ENCODE results near the gene ANO7. TPM values are rescaled to one million over a fixed set of nuclear protein-coding genes. Genes with fewer than 3 reads are reported as not detected.

The ANO7 gene
- total RNA-seq, 2 experiments from 2014 or later = 0.14 to 0.25 TPM

- no peak for ATAC-seq (ENCODE audit: poor library complexity)
- no peak for DNase-seq
- H3K36me3 ChIP-seq (ENCODE audit: insufficient read depth, low read length) = peaks cover 14% of the 10 kb centered on the region
- intact Hi-C loops (cut with DNase I, micrococcal nuclease) = no loop called here
- peaks cover 5% of the 10 kb centered on the region for H3K36me3 Mint-ChIP-seq (ENCODE audit: low read depth)
- H3K9me3 Mint-ChIP-seq = no peaks in the 10 kb centered on the region
- H3K4me3 ChIP-seq (ENCODE audit: low read length) = no peak overlapping the region
- no peak overlapping the region for H3K27ac ChIP-seq (ENCODE audit: low read depth in 1 of 2, low read length in 2 of 2)
- H3K27me3 Mint-ChIP-seq = no peaks in the 10 kb centered on the region
- H3K27me3 ChIP-seq (ENCODE audit: control insufficient read depth in 1 of 2, insufficient read depth in 2 of 2, low read length in 2 of 2) = no peaks in the 10 kb centered on the region
- ChIA-PET POLR2A (no interaction called here), CTCF (no interaction called here)
- no peak overlapping the region for H3K27ac Mint-ChIP-seq
- no peaks in the 10 kb centered on the region for H3K4me1 ChIP-seq (ENCODE audit: insufficient read depth, low read length)
- H3K4me3 Mint-ChIP-seq = no peak overlapping the region
- no peaks in the 10 kb centered on the region for H3K4me1 Mint-ChIP-seq (ENCODE audit: low read depth)
- H3K9me3 ChIP-seq (ENCODE audit: control insufficient read depth in 1 of 2, insufficient read depth in 1 of 2, low read length in 2 of 2) = no peaks in the 10 kb centered on the region
- TF ChIP-seq, protein P1, sequence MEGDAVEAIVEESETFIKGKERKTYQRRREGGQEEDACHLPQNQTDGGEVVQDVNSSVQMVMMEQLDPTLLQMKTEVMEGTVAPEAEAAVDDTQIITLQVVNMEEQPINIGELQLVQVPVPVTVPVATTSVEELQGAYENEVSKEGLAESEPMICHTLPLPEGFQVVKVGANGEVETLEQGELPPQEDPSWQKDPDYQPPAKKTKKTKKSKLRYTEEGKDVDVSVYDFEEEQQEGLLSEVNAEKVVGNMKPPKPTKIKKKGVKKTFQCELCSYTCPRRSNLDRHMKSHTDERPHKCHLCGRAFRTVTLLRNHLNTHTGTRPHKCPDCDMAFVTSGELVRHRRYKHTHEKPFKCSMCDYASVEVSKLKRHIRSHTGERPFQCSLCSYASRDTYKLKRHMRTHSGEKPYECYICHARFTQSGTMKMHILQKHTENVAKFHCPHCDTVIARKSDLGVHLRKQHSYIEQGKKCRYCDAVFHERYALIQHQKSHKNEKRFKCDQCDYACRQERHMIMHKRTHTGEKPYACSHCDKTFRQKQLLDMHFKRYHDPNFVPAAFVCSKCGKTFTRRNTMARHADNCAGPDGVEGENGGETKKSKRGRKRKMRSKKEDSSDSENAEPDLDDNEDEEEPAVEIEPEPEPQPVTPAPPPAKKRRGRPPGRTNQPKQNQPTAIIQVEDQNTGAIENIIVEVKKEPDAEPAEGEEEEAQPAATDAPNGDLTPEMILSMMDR (IDR thresholded peaks at IDR 0.05) = no peak
Observed at GRCh38 chr2:241185961-241186360, 2.5 kb upstream of the ANO7 start.

- CTCF ChIA-PET = no interaction called here
- H3K4me1 Mint-ChIP-seq (ENCODE audit: low read depth) = no peaks in the 10 kb centered on the region
- DNase-seq = no peak
- peaks cover 14% of the 10 kb centered on the region for H3K36me3 ChIP-seq (ENCODE audit: insufficient read depth, low read length)
- no peak overlapping the region for H3K27ac ChIP-seq (ENCODE audit: low read depth in 1 of 2, low read length in 2 of 2)
- no peak overlapping the region for H3K27ac Mint-ChIP-seq
- no peaks in the 10 kb centered on the region for H3K9me3 Mint-ChIP-seq
- H3K4me1 ChIP-seq (ENCODE audit: insufficient read depth, low read length) = no peaks in the 10 kb centered on the region
- no peaks in the 10 kb centered on the region for H3K27me3 Mint-ChIP-seq
- POLR2A ChIA-PET = no interaction called here
- no peaks in the 10 kb centered on the region for H3K27me3 ChIP-seq (ENCODE audit: control insufficient read depth in 1 of 2, insufficient read depth in 2 of 2, low read length in 2 of 2)
- TF ChIP-seq, protein P1 (IDR thresholded peaks at IDR 0.05) = no peak
- H3K4me3 ChIP-seq (ENCODE audit: low read length) = no peak overlapping the region
- H3K36me3 Mint-ChIP-seq (ENCODE audit: low read depth) = peaks cover 5% of the 10 kb centered on the region
- no peak overlapping the region for H3K4me3 Mint-ChIP-seq
- no peak for ATAC-seq (ENCODE audit: poor library complexity)
- intact Hi-C loops (cut with DNase I, micrococcal nuclease) = no loop called here
- H3K9me3 ChIP-seq (ENCODE audit: control insufficient read depth in 1 of 2, insufficient read depth in 1 of 2, low read length in 2 of 2) = no peaks in the 10 kb centered on the region
Observed at GRCh38 chr2:241187101-241187917, 1.2 kb upstream of the ANO7 start.

- no peak overlapping the region for H3K4me3 Mint-ChIP-seq
- H3K27ac ChIP-seq (ENCODE audit: low read depth in 1 of 2, low read length in 2 of 2) = no peak overlapping the region
- no peaks in the 10 kb centered on the region for H3K9me3 Mint-ChIP-seq
- H3K27me3 Mint-ChIP-seq = no peaks in the 10 kb centered on the region
- H3K27ac Mint-ChIP-seq = no peak overlapping the region
- no peaks in the 10 kb centered on the region for H3K9me3 ChIP-seq (ENCODE audit: control insufficient read depth in 1 of 2, insufficient read depth in 1 of 2, low read length in 2 of 2)
- DNase-seq = no peak
- intact Hi-C loops (cut with DNase I, micrococcal nuclease) = no loop called here
- no peaks in the 10 kb centered on the region for H3K4me1 Mint-ChIP-seq (ENCODE audit: low read depth)
- ATAC-seq (ENCODE audit: poor library complexity) = no peak
- TF ChIP-seq, protein P1 (IDR thresholded peaks at IDR 0.05) = no peak
- H3K4me1 ChIP-seq (ENCODE audit: insufficient read depth, low read length) = no peaks in the 10 kb centered on the region
- peaks cover 5% of the 10 kb centered on the region for H3K36me3 Mint-ChIP-seq (ENCODE audit: low read depth)
- peaks cover 8% of the 10 kb centered on the region for H3K36me3 ChIP-seq (ENCODE audit: insufficient read depth, low read length)
- H3K4me3 ChIP-seq (ENCODE audit: low read length) = no peak overlapping the region
- CTCF ChIA-PET = no interaction called here
- POLR2A ChIA-PET = no interaction called here
- H3K27me3 ChIP-seq (ENCODE audit: control insufficient read depth in 1 of 2, insufficient read depth in 2 of 2, low read length in 2 of 2) = no peaks in the 10 kb centered on the region
Observed at GRCh38 chr2:241187918-241188234, 601 bp upstream of the ANO7 start.

All from CD4-positive, alpha-beta T cell (primary cell).